ENCODE measurements around the gene SLC51A. TPM values are rescaled to one million over a fixed set of nuclear protein-coding genes. Genes with fewer than 3 reads are reported as not detected.

SLC51A gene
- total and polyA plus RNA-seq, 9 of the 15 experiments (the other 6 are each of a cell fraction or from before 2014, with no cell fraction given) = 0.35 to 0.38 TPM; not detected in 7

- Histone ChIP-seq H4K20me1 (replicated peaks; ENCODE audit: control insufficient read depth, insufficient read depth, low read length) (no peaks in the 10 kb centered on the region), H3K4me3 (no peak within 1 kb of the TSS), H3K9me1 (ENCODE audit: control insufficient read depth, insufficient read depth, low read length) (no peaks in the 10 kb centered on the region), H3K79me2 (ENCODE audit: control insufficient read depth, insufficient read depth, low read length) (no peaks in the 10 kb centered on the region), H3K4me2 (ENCODE audit: insufficient read depth, low read length) (no peak within 1 kb of the TSS), H3K9me3 (replicated peaks; ENCODE audit: control insufficient read depth, insufficient read depth, low read depth, low read length) (no peaks in the 10 kb centered on the region), H3K27ac (ENCODE audit: extremely low read depth, low read depth, low read length) (no peak within 1 kb of the TSS), H3K9ac (ENCODE audit: insufficient read depth in 1 of 2, low read depth in 2 of 2, low read length in 2 of 2) (peak within 1 kb of the TSS in 1 of 2 experiments; percentile 70; a peak in 2 of 4 replicates), H3K4me1 (replicated peaks in 1 of 2; ENCODE audit: control insufficient read depth in 2 of 2, insufficient read depth in 2 of 2, low read length in 2 of 2) (peaks cover 13 to 48% of the 10 kb centered on the region in 2 experiments; a peak in 4 of 5 replicates), H3K36me3 (ENCODE audit: control insufficient read depth, insufficient read depth, low read length) (no peaks in the 10 kb centered on the region), H3K27me3 (ENCODE audit: control insufficient read depth in 2 of 2, insufficient read depth in 2 of 2, low read length in 2 of 2) (no peaks in the 10 kb centered on the region), H2AFZ (ENCODE audit: low read depth, low read length) (peak within 1 kb of the TSS; percentile 67)
- in situ Hi-C loops (cut with MboI) (loop anchor here (25.0 kb wide), 1 partner anchor 499 kb away; the partner anchor contains the start of gene MUC20), intact Hi-C loops (cut with micrococcal nuclease) (no loop called here)
- POLR2A ChIA-PET = no interaction called here
- no peak for TF ChIP-seq CAMTA2 (CRISPR knock-in tag; conservative IDR thresholded peaks at IDR 0.05)
- no peak for TF ChIP-seq GABPB1 (CRISPR knock-in tag; IDR thresholded peaks at IDR 0.05)
- TF ChIP-seq ATF1 (CRISPR knock-in tag; IDR thresholded peaks at IDR 0.05) = no peak
- no peak for TF ChIP-seq ATF1 (tag; IDR thresholded peaks at IDR 0.05)
- TF ChIP-seq KDM1A (IDR thresholded peaks at IDR 0.05) = no peak
- TF ChIP-seq, protein P1, sequence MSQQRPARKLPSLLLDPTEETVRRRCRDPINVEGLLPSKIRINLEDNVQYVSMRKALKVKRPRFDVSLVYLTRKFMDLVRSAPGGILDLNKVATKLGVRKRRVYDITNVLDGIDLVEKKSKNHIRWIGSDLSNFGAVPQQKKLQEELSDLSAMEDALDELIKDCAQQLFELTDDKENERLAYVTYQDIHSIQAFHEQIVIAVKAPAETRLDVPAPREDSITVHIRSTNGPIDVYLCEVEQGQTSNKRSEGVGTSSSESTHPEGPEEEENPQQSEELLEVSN (IDR thresholded peaks at IDR 0.05; ENCODE audit: borderline replicate concordance in 1 of 2, extremely low read depth in 1 of 2, insufficient read depth in 1 of 2, insufficient read length in 1 of 2, low read depth in 1 of 2, low read length in 1 of 2, poor library complexity in 1 of 2, severe bottlenecking in 1 of 2) = peak in 1 of 2 experiments; percentile 10
- CTCF ChIA-PET (ENCODE audit: low intra/inter-chr PET ratio) = no interaction called here
- no TSS peak for BruUV-seq (replicated peaks)
- FAIRE-seq (no peak), DNase-seq (ENCODE audit: extremely low read depth in 1 of 4, low spot score in 3 of 4) (no peak), ATAC-seq (no peak)
- WGBS (ENCODE audit: insufficient coverage, low coverage, missing lambda C conversion rate) = 61% methylated on average over 20 of the region's 23 CpGs
Observed at GRCh38 chr3:196210673-196211556, 5.4 kb upstream of the SLC51A start, which contains the start of gene ZDHHC19. TSS of gene ZDHHC19 (minus strand) at chr3:196211400. CDS start at chr3:196211315, 85 bp downstream.

Measured in K562 (cell line).